Left forelimb (tissue), 1 donor: ENCODE data around the gene S100A4.
"Not testable (repeated sequence)": the region's sequence is repeated elsewhere in the genome, so short reads cannot be mapped to it uniquely, and the experiment has no call there.

Source experiments
- DNase-seq: peaks from one replicate; pipeline ENCODE4 v3.0.0-alpha.2; 2018; ENCODE audit warnings: low spot score

The S100A4 gene

GRCh38 chr1:153545067-153546055 is at the start of gene S100A4:
TSS of gene S100A4 (minus strand) at chr1:153545806. CDS start at chr1:153544794, 1,012 bp downstream.
- peak; percentile 98 for DNase-seq

DNA sequence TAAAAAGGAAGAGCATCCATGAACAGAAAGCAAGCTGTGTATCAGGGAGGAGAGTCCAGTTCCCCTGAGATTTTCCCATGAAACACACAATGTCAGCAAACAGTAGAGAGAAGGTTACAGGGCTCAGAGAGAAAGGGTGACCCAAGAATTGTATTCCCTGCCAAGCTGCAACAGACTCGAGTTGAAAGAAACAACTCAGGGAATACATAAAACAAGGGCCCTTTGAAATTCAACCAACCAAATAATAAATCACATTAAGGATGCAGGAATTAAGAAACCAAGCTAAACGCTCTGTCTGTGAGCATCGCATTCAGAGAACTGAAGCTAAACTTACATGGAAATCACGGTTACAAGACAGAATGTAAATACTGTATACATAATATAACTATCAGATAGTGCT is 47.1 kb upstream of the S100A4 start:
- no peak for DNase-seq

GRCh38 chr1:153588482-153588881 is 42.9 kb upstream of the S100A4 start:
- no peak for DNase-seq

DNA sequence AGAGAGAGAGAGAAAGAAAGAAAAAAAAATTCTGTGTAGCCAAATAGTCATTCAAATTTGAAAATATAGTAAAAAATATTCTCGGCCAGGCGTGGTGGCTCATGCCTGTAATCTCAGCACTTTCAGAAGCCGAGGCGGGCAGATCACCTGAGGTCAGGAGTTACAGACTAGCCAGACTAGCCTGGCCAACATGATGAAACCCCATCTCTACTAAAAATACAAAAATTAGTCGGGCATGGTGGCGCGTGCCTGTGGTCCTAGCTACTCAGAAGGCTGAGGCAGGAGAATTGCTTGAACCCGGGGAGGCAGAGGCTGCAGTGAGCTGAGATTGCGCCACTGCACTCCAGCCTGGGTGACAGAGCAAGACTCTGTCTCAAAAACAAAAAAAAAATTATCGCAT is 42.4 kb upstream of the S100A4 start:
- not testable (repeated sequence) for DNase-seq

DNA sequence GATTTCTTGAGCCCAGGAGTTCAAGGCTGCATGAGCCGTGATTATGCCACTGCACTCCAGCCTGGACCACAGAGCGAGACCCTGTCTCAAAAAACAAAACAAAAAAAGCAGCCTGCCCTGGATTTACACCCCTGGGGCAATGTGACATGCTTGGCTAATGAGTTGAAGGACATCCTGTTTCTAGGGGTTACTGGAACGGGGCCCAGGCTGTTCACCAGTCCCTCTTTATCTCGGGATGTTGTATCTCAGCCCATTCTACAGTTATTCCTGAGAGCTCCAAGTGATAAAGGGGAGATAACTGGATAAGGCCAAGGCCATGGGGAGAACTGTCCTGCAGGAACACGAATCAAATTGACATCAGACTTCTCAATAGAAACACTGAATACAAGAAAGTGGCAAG is 41.7 kb upstream of the S100A4 start:
- no peak for DNase-seq

DNA sequence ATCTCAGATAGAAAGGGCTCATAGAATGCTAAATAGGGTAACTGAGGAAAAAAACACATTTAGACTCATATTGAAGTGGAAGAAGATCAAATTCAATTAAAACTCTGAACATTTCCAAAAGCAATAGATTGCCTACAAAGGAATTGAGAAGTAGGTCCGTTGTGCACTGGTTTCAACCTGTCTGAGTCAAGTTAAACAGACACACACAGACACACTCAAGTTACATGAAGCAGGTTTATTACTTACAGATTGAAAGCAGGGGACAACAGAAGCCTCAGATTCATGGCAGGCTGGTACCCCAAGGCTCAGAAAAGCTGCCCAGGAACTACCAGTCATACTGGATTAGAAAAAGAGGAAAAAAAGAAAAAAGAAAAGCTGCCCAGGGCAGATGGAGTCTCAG is 40.7 kb upstream of the S100A4 start:
- no peak for DNase-seq

DNA sequence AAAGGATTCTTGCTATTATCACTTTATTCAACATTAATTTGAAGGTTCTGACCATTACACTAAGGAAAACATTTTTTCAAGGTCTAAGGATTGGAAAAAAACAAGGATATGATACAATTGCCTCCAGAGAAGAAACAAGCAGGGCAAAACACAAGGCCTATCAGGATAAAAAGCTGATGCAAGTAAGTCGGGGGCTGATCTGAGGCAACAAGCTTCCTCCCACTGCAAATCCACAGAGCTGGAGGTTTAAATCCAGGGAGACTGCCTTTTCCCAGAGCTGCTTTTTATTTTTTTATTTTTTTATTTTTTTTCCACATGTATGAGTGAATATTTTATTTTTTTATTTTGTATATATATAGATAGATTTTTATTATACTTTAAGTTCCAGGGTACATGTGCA is 39.4 kb upstream of the S100A4 start:
- DNase-seq: no peak

GRCh38 chr1:153583976-153584375 is 38.4 kb upstream of the S100A4 start:
- DNase-seq: no peak

DNA sequence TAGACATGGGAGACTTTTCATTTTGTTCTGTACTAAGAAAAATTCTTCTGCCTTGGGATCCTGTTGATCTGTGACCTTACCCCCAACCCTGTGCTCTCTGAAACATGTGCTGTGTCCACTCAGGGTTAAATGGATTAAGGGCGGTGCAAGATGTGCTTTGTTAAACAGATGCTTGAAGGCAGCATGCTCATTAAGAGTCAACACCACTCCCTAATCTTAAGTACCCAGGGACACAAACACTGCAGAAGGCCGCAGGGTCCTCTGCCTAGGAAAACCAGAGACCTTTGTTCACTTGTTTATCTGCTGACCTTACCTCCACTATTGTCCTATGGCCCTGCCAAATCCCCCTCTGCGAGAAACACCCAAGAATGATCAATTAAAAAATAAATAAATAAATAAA is 37.9 kb upstream of the S100A4 start:
- not testable (repeated sequence) for DNase-seq

DNA sequence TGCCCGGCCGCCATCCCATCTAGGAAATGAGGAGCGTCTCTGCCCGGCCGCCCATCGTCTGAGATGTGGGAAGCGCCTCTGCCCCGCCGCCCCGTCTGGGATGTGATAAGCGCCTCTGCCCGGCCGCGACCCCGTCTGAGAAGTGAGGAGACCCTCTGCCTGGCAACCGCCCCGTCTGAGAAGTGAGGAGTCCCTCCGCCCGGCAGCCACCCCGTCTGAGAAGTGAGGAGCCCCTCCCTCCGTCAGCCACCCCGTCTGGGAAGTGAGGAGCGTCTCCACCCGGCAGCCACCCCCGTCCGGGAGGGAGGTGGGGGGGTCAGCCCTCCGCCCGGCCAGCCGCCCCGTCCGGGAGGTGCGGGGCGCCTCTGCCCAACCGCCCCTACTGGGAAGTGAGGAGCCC is 37.2 kb upstream of the S100A4 start:
- DNase-seq: not testable (repeated sequence)

DNA sequence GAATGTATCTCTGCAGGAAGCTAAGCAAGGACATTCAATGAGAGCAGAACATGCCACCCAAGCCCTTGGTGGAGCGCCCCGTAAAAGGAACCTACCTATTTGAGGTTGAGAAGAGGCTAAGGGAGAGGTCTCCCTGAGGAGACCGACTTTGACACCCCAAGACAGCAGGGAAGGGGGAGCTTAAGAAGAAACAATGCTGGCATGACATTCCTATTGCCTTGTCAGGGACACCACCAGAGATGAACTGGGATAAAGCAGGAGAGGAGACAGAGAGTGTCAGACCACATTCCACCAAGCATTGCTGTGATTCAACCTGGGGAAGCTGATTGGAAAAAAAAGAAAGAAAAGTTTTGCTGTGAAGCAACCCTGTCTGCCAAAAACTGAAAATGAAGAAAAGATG is 33.3 kb upstream of the S100A4 start:
- no peak for DNase-seq

GRCh38 chr1:153578490-153578889 is 32.9 kb upstream of the S100A4 start:
- no peak for DNase-seq

DNA sequence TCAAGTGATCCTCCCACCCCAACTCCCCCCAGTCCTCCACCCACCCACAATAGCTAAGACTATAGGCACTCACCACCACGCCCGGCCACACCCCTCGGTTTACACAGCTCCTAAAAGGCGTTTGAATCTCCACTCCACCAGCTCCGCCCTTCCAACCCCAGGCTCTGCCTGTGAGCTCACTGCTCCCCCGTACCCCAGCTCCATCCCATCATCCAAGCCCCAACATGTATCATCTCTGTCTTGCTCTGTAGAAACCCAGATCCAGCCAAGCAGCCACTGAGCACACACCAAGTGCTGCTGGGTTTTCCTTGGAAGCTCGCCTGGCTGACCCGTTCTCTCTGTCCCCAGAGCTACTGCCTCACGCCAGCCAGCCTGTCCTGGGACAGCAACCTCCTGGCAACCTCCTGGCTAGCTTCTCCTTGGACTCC is 32.0 kb upstream of the S100A4 start:
- DNase-seq: no peak

- no peak for DNase-seq
Measured at GRCh38 chr1:153577138-153577537, 31.5 kb upstream of the S100A4 start.

GRCh38 chr1:153575497-153575896 is 29.9 kb upstream of the S100A4 start:
- DNase-seq: not testable (repeated sequence)

GRCh38 chr1:153575081-153575491 is 29.5 kb upstream of the S100A4 start:
- DNase-seq: not testable (repeated sequence)

GRCh38 chr1:153573351-153573750 is 27.7 kb upstream of the S100A4 start:
- DNase-seq: no peak

- no peak for DNase-seq
Measured at GRCh38 chr1:153572569-153573015, 27.0 kb upstream of the S100A4 start.

GRCh38 chr1:153571706-153572105 is 26.1 kb upstream of the S100A4 start:
- no peak for DNase-seq

DNA sequence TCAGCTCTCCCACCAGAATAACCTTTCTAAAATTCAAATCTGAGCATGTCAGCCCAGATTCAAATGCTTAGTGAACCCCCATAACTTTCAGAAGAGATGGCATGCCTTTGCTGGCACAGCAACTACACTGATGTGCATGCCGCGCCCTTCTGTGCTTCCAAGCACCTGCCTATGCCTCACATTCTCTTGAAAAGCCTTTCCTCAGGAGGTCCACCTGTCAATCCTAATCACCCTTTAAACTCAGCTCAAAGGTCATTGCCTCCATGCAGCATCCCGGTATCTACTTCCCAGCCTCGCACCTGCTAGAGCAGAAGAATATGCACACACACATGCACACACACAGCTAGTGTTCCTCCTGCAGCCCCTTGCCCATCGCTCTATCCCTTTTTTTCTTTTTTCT is 25.3 kb upstream of the S100A4 start:
- no peak for DNase-seq

- no peak for DNase-seq
Measured at GRCh38 chr1:153569465-153569864, 23.9 kb upstream of the S100A4 start.

- peak; percentile 92 for DNase-seq
Measured at GRCh38 chr1:153568367-153569099, 22.9 kb upstream of the S100A4 start.
